Heart right ventricle (tissue), 16 donors: ENCODE measurements around the gene NRN1L. TPM values are rescaled to one million over a fixed set of nuclear protein-coding genes. Genes with fewer than 3 reads are reported as not detected.

ENCODE experiments used
- ATAC-seq, 8 donors: fragments of 200-7000 bp; cut with Tn5 transposase; one replicate each; pipeline ENCODE4 v1.9.1; 2020; ENCODE audit warnings: mild to moderate bottlenecking in 8 of 8, moderate library complexity in 8 of 8, moderate number of reproducible peaks in 1 of 8
- DNase-seq, 2 donors: peaks; one replicate each; pipeline ENCODE4 v3.0.0-alpha.2; 2020
- H3K27ac ChIP-seq, 10 donors: fragments of 200-600 bp; sonication (generic) in 2 of 10; one replicate each; pipeline versions ENCODE4 v1.5.0 to v1.8.0; 2020 to 2022; ENCODE audit warnings: mild to moderate bottlenecking in 3 of 10
- H3K27me3 ChIP-seq, 7 donors: fragments of 200-600 bp; one replicate each; pipeline ENCODE4 v1.8.0; 2021 to 2022; ENCODE audit warnings: mild to moderate bottlenecking in 2 of 7
- H3K36me3 ChIP-seq, 9 donors: fragments of 200-600 bp; sonication (generic) in 1 of 9; one replicate each; pipeline versions ENCODE4 v1.5.0 to v1.8.0; 2020 to 2022; ENCODE audit warnings: mild to moderate bottlenecking in 2 of 9
- H3K4me1 ChIP-seq, 9 donors: fragments of 200-600 bp; sonication (generic) in 1 of 9; one replicate each; pipeline versions ENCODE4 v1.5.0 to v1.8.0; 2020 to 2022; ENCODE audit warnings: mild to moderate bottlenecking in 4 of 9
- H3K4me3 ChIP-seq, 10 donors: fragments of 200-600 bp; sonication (generic) in 2 of 10; one replicate each; pipeline versions ENCODE4 v1.5.0 to v1.8.0; 2020 to 2022; ENCODE audit warnings: mild to moderate bottlenecking in 7 of 10, moderate library complexity in 2 of 10
- H3K9me3 ChIP-seq, 11 donors: fragments of 200-600 bp in 10 of 11; sonication (generic) in 2 of 11; one replicate each; pipeline versions ENCODE4 v1.5.0 to v1.8.0; 2013 to 2022; ENCODE audit warnings: mild to moderate bottlenecking in 2 of 11, control low read depth in 1 of 11, moderate library complexity in 1 of 11
- WGBS, 2 donors: extraction: QIAGEN DNeasy Blood & Tissue Kit; methylation state at CpG; one replicate each; pipeline ENCODE4 v1.1.7; 2013; ENCODE audit warnings: inconsistent platforms in 1 of 2; 5-methylcytosine and 5-hydroxymethylcytosine counted together
- intact Hi-C, 10 donors: fragments of 100-400 bp; cut with DNase I; formaldehyde crosslinking; loops; one replicate each; pipeline versions ENCODE4 v1.11.1 to v1.14.2; 2022
- polyA plus RNA-seq, 2 donors: library from polyadenylated mRNA; stranded (reverse); fragments of 200-250 nt; gene quantifications; one replicate each; pipeline ENCODE4 v1.2.3, GENCODE V29; 2013
- total RNA-seq, 10 donors: library from RNA; stranded (reverse); fragmentation: NEBNext Ultra II Directional in 3 of 10; extraction: Animal tissue kit (Norgen Biotek cat#: 25700) in 3 of 10; gene quantifications; one replicate each; pipeline versions ENCODE4 v1.2.1 to v1.2.4, GENCODE V29; 2021 to 2023
- TF ChIP-seq, protein P1 (sequence below), 9 donors: fragments of 200-600 bp; sonication (generic) in 2 of 9; IDR thresholded peaks; one replicate each; pipeline versions ENCODE4 v1.5.0 to v1.8.0; 2021 to 2022; ENCODE audit warnings: antibody characterized with exemption in 9 of 9, mild to moderate bottlenecking in 5 of 9, moderate library complexity in 1 of 9
- donor health status: Arrhythmogenic right ventricular cardiomyopathy.
- donor health status: ischemic (EF 13 %, LVEDD 7.1; RV severe dilation, severe dysfunction).
- donor health status: healthy with polysubstance abuse.
- donor health status: DM: no; HTN: yes; CAD: no.
- donor health status: DM: no; HTN: no; CAD: no.
- donor health status: ischemic (EF 25% LVEDD 6.9; RV normal size, moderate dysfunction).
- donor health status: ischemic (EF 25% LVEDD 5.7; RV mildly dilated, moderate dysfunction).
- donor health status: healthy.
- donor health status: DM: yes; HTN: yes; CAD: no.
- donor health status: Ischemic cardiomyopathy.
- donor health status: ischemic (EF 35%, LVEDD 5.7; RV mildly dilated, moderate dysfunction).
- donor health status: nonischemic (EF 11% LVEDD 7.7; RV severe dilation, severe dysfunction).
- donor health status: DM: yes; HTN: yes; CAD: no.
- donor health status: PGD.
- donor health status: ischemic (EF 29% LVEDD 5.4; RV normal size, mild dysfunction).
- donor health status: nonischemic (EF 23%, LVEDD 6.1; RV moderate dilation, normal function).

Gene NRN1L
- total and polyA plus RNA-seq, 12 donors = 1.1 to 4.0 (median 1.7) TPM; not detected in 4

GRCh38 chr16:67844497-67844896, 40.2 kb upstream of the NRN1L start:
- Histone ChIP-seq H3K27me3 (no peaks in the 10 kb centered on the region), H3K4me3 (peak overlapping the region in 4 of 10 donors; percentile 89 to 96 (median 94)), H3K4me1 (peaks cover 21 to 68% (median 60%) of the 10 kb centered on the region in 9 donors), H3K27ac (peak overlapping the region in 7 of 10 donors; percentile 0 to 100 (median 97)), H3K9me3 (no peaks in the 10 kb centered on the region), H3K36me3 (no peaks in the 10 kb centered on the region)
- TF ChIP-seq, protein P1, sequence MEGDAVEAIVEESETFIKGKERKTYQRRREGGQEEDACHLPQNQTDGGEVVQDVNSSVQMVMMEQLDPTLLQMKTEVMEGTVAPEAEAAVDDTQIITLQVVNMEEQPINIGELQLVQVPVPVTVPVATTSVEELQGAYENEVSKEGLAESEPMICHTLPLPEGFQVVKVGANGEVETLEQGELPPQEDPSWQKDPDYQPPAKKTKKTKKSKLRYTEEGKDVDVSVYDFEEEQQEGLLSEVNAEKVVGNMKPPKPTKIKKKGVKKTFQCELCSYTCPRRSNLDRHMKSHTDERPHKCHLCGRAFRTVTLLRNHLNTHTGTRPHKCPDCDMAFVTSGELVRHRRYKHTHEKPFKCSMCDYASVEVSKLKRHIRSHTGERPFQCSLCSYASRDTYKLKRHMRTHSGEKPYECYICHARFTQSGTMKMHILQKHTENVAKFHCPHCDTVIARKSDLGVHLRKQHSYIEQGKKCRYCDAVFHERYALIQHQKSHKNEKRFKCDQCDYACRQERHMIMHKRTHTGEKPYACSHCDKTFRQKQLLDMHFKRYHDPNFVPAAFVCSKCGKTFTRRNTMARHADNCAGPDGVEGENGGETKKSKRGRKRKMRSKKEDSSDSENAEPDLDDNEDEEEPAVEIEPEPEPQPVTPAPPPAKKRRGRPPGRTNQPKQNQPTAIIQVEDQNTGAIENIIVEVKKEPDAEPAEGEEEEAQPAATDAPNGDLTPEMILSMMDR (IDR thresholded peaks at IDR 0.05) = peak in 1 of 9 donors; percentile 6
- 62 to 65% methylated on average over 4 of the region's 4 CpGs for WGBS, 2 donors
- no peak for ATAC-seq
- DNase-seq = no peak
- intact Hi-C loops = loop anchor here in 5 of 10 donors (5.0 to 10.0 kb wide), 6 partner anchors 33 to 320 kb away; partner anchors contain the start of genes RANBP10 (in 2 of the 5), TSNAXIP1 (in 2 of the 5), CTCF (in 1 of the 5) and PSKH1 (in 1 of the 5)

DNA sequence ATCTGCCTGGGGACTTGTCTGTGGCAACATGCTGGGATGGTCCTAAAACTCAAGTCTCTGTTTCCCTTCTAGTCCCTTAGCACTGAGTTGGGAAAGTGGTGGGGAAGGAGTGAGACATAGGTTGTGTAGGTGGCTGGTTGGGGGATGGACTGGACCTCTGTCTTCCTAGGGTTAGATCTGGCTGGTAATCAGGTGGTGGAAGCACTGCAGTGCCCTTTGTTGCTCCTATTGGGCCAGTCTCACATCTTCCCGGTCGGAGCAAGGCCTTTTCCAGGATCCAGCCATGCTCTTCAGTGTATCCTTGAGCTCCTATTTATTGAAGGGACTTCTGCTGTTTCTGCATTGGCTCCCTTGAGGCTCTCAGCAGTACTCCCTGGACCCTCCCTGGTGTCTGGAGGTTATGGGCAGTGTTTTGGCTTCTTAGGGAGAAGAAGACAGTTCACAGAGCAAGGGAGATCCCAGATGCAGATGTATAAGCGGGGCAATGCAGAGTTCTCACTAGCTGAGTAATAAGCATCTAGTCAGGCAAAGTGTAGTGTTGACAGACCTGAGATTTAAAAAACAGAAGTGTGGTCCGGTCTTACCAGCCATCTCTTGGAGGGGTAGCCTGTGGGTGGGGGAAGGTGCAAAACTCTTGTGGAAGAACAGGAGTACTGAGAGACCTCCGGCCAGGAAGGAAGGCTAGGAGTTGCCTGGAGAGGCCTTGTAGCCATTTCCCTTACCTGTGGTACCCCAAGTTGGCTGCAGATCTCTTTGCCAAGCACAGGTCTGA, 39.2 kb upstream of the NRN1L start:
- H3K9me3 ChIP-seq = no peaks in the 10 kb centered on the region
- TF ChIP-seq, protein P1 (IDR thresholded peaks at IDR 0.05) = no peak
- no peak for DNase-seq
- peak overlapping the region; percentile 90 to 100 (median 97) for H3K27ac ChIP-seq
- no peak for ATAC-seq
- intact Hi-C loops = loop anchor here in 3 of 10 donors (2.0 to 10.0 kb wide), 5 partner anchors 17 to 321 kb away; partner anchors contain the start of genes EDC4 (in 1 of the 3), RANBP10 (in 1 of the 3), RIPOR1 (in 1 of the 3) and TSNAXIP1 (in 1 of the 3)
- H3K4me3 ChIP-seq = peak overlapping the region in 9 of 10 donors; percentile 83 to 100 (median 99)
- H3K27me3 ChIP-seq = no peaks in the 10 kb centered on the region
- peaks cover 0 to 3% (median 0%) of the 10 kb centered on the region in 9 donors for H3K36me3 ChIP-seq
- peaks cover 21 to 69% (median 60%) of the 10 kb centered on the region in 9 donors for H3K4me1 ChIP-seq
- WGBS, 2 donors = 57 to 60% methylated on average over 5 of the region's 5 CpGs

GRCh38 chr16:67846063-67846319, 38.7 kb upstream of the NRN1L start:
- ATAC-seq = no peak
- 8 to 27% methylated on average over 2 of the region's 2 CpGs for WGBS, 2 donors
- H3K9me3 ChIP-seq = no peaks in the 10 kb centered on the region
- peaks cover 0 to 6% (median 0%) of the 10 kb centered on the region in 9 donors for H3K36me3 ChIP-seq
- no peak for DNase-seq
- H3K4me1 ChIP-seq = peaks cover 21 to 69% (median 60%) of the 10 kb centered on the region in 9 donors
- H3K27me3 ChIP-seq = no peaks in the 10 kb centered on the region
- peak overlapping the region; percentile 90 to 100 (median 97) for H3K27ac ChIP-seq
- intact Hi-C loops = loop anchor here in 3 of 10 donors (2.0 to 10.0 kb wide), 5 partner anchors 17 to 321 kb away; partner anchors contain the start of genes EDC4 (in 1 of the 3), RANBP10 (in 1 of the 3), RIPOR1 (in 1 of the 3) and TSNAXIP1 (in 1 of the 3)
- H3K4me3 ChIP-seq = peak overlapping the region; percentile 55 to 100 (median 96)
- TF ChIP-seq, protein P1 (IDR thresholded peaks at IDR 0.05) = no peak

- 1% methylated on average over 48 to 57 of the region's 57 CpGs for WGBS, 2 donors
- no peaks in the 10 kb centered on the region for H3K9me3 ChIP-seq
- peak; percentile 84 to 93 (median 89) for ATAC-seq
- peak; percentile 96 to 97 for DNase-seq
- TF ChIP-seq, protein P1 (IDR thresholded peaks at IDR 0.05) = no peak
- peaks cover 0 to 6% (median 0%) of the 10 kb centered on the region in 9 donors for H3K36me3 ChIP-seq
- H3K27me3 ChIP-seq = no peaks in the 10 kb centered on the region
- intact Hi-C loops = loop anchor here in 3 of 10 donors (2.0 to 10.0 kb wide), 5 partner anchors 16 to 322 kb away; partner anchors contain the start of genes EDC4 (in 1 of the 3), RANBP10 (in 1 of the 3), RIPOR1 (in 1 of the 3) and TSNAXIP1 (in 1 of the 3)
- H3K27ac ChIP-seq = peak within 1 kb of the TSS; percentile 90 to 100 (median 97)
- peak within 1 kb of the TSS; percentile 55 to 100 (median 96) for H3K4me3 ChIP-seq
- H3K4me1 ChIP-seq = peaks cover 21 to 64% (median 57%) of the 10 kb centered on the region in 9 donors
Measured at GRCh38 chr16:67846320-67847063, 38.2 kb upstream of the NRN1L start, which contains the start of gene NUTF2. NUTF2 (plus strand) TSS chr16:67846933; CDS start chr16:67865131, 18,198 bp downstream.
